AG10803 (cell line): ENCODE measurements around the gene SPRTN.

Experiments
- DNase-seq: peaks from one replicate; pipeline ENCODE4 v3.0.0; 2010; ENCODE audit warnings: low read depth
- H3K4me3 ChIP-seq: 2 replicates; pipeline ENCODE4 v1.5.1; 2011; ENCODE audit warnings: mild to moderate bottlenecking, low read length, control low read depth
- CTCF ChIP-seq: conservative IDR thresholded peaks from 2 replicates; pipeline ENCODE4 v1.5.1; 2011; ENCODE audit warnings: mild to moderate bottlenecking, low read length, control low read depth, inconsistent platforms

Gene SPRTN

GRCh38 chr1:231393668-231394067 lies 55.6 kb downstream of the SPRTN start:
- no peak for DNase-seq
- H3K4me3 ChIP-seq: no peak overlapping the region
- TF ChIP-seq CTCF: no peak

GRCh38 chr1:231395076-231395997 lies 57.2 kb downstream of the SPRTN start:
- H3K4me3 ChIP-seq: peak overlapping the region; percentile 21; the same call in 1 of the 2 replicates
- DNase-seq: peak; percentile 96
- TF ChIP-seq CTCF: no peak

GRCh38 chr1:231395998-231396390 lies 57.9 kb downstream of the SPRTN start:
- H3K4me3 ChIP-seq: no peak overlapping the region
- no peak for DNase-seq
- TF ChIP-seq CTCF: no peak

GRCh38 chr1:231396643-231397042 lies 58.5 kb downstream of the SPRTN start:
- H3K4me3 ChIP-seq: no peak overlapping the region
- DNase-seq: no peak
- no peak for TF ChIP-seq CTCF

- no peak overlapping the region for H3K4me3 ChIP-seq
- peak; percentile 52 for DNase-seq
- TF ChIP-seq CTCF: no peak
Observed at GRCh38 chr1:231397886-231398671, 60.0 kb downstream of the SPRTN start.

GRCh38 chr1:231401478-231401877 lies 63.4 kb downstream of the SPRTN start:
- TF ChIP-seq CTCF: no peak
- DNase-seq: no peak
- H3K4me3 ChIP-seq: no peak overlapping the region
